H1 (cell line): ENCODE measurements around the gene MAPT. TPM values are rescaled to one million over a fixed set of nuclear protein-coding genes. Genes with fewer than 3 reads are reported as not detected.

ENCODE experiments used
- CTCF ChIA-PET: fragments of 300-600 bp; sonication (Branson Sonifier 250); formaldehyde crosslinking; loops from one replicate; lab custom pipeline; 2021; ENCODE audit not compliant: partially characterized antibody; lab: Charles Lee
- POLR2A ChIA-PET: fragments of 300-600 bp; sonication (Branson Sonifier 250); formaldehyde crosslinking; loops from one replicate; lab custom pipeline; 2021; ENCODE audit warnings: inconsistent platforms; ENCODE audit not compliant: partially characterized antibody; lab: Charles Lee
- DNase-seq, 2 experiments: peaks; one replicate each; pipeline versions ENCODE4 v3.0.0 to v3.0.0-alpha.2; 2010 to 2022; ENCODE audit warnings: low spot score in 2 of 2, low read depth in 1 of 2, mixed read lengths in 1 of 2
- FAIRE-seq: peaks from 2 replicates; lab custom pipeline; 2011; peaks lifted over from hg19 to GRCh38; lab: Jason Lieb, UNC
- H2AFZ ChIP-seq: 2 replicates; pipeline ENCODE4 v1.8.1; 2012; ENCODE audit warnings: low read length, inconsistent platforms
- H2AK5ac ChIP-seq: 2 replicates; pipeline ENCODE4 v1.6.1; 2013; ENCODE audit warnings: low read depth, low read length
- H2BK120ac ChIP-seq: replicated peaks from 2 replicates; pipeline ENCODE3; 2013; ENCODE audit warnings: low read depth, low read length, inconsistent platforms
- H2BK12ac ChIP-seq: 2 replicates; pipeline ENCODE4 v1.6.1; 2013; ENCODE audit warnings: low read depth, low read length
- H2BK15ac ChIP-seq: 2 replicates; pipeline ENCODE4 v1.6.1; 2013; ENCODE audit warnings: low read length
- H2BK20ac ChIP-seq: 2 replicates; pipeline ENCODE4 v1.6.1; 2013; ENCODE audit warnings: low read length
- H2BK5ac ChIP-seq: 2 replicates; pipeline ENCODE4 v1.6.1; 2013; ENCODE audit warnings: low read depth, low read length
- H3K14ac ChIP-seq: 2 replicates; pipeline ENCODE4 v1.6.1; 2013; ENCODE audit warnings: inconsistent platforms; ENCODE audit not compliant: insufficient read length
- H3K18ac ChIP-seq: 2 replicates; pipeline ENCODE4 v1.6.1; 2013; ENCODE audit warnings: low read length; ENCODE audit errors: extremely low read depth
- H3K23ac ChIP-seq: 2 replicates; pipeline ENCODE4 v1.6.1; 2013; ENCODE audit warnings: inconsistent platforms; ENCODE audit not compliant: insufficient read length
- H3K23me2 ChIP-seq: 2 replicates; pipeline ENCODE4 v1.6.1; 2013; ENCODE audit warnings: low read depth, low read length
- H3K27ac ChIP-seq: 2 replicates; pipeline ENCODE4 v1.6.1; 2011; ENCODE audit warnings: low read depth, low read length, inconsistent platforms
- H3K27me3 ChIP-seq, 4 experiments: replicated peaks in 1 of 4; 1 replicate in 1 of 4; 2 replicates in 3 of 4; pipeline versions ENCODE4 v1.6.1 to v1.8.1; 2011 to 2013; ENCODE audit warnings: low read length in 3 of 4, mild to moderate bottlenecking in 3 of 4, inconsistent platforms in 2 of 4, mixed read lengths in 2 of 4, moderate library complexity in 1 of 4; ENCODE audit not compliant: control insufficient read depth in 3 of 4, insufficient read depth in 3 of 4; ENCODE audit errors: extremely low read depth in 1 of 4
- H3K36me3 ChIP-seq, 4 experiments: 2 replicates each; pipeline versions ENCODE4 v1.6.1 to v1.8.1; 2011 to 2013; ENCODE audit warnings: mild to moderate bottlenecking in 4 of 4, low read length in 3 of 4, moderate library complexity in 2 of 4, control low read depth in 1 of 4, inconsistent platforms in 1 of 4; ENCODE audit not compliant: insufficient read depth in 4 of 4, control insufficient read depth in 2 of 4
- H3K4ac ChIP-seq: replicated peaks from 2 replicates; pipeline ENCODE3; 2013; ENCODE audit warnings: low read length, low read depth, mixed read lengths, inconsistent platforms; ENCODE audit not compliant: insufficient read length
- H3K4me1 ChIP-seq, 4 experiments: replicated peaks in 1 of 4; 1 replicate in 1 of 4; 2 replicates in 3 of 4; pipeline versions ENCODE4 v1.6.1 to v1.8.1; 2011 to 2013; ENCODE audit warnings: low read length in 3 of 4, inconsistent platforms in 2 of 4, mixed read lengths in 1 of 4; ENCODE audit not compliant: insufficient read depth in 4 of 4, control insufficient read depth in 3 of 4
- H3K4me2 ChIP-seq, 2 experiments: 2 replicates each; pipeline versions ENCODE4 v1.6.1 to v1.8.1; 2011 to 2013; ENCODE audit warnings: low read depth in 2 of 2, low read length in 2 of 2, control low read depth in 1 of 2, inconsistent platforms in 1 of 2, mild to moderate bottlenecking in 1 of 2; ENCODE audit not compliant: insufficient read depth in 1 of 2
- H3K4me3 ChIP-seq, 4 experiments: fragments of 200-600, 300-600 bp in 1 of 4; sonication (generic), shearing (Covaris generic), sonication (Bioruptor Twin) in 1 of 4; 2 replicates each; pipeline versions ENCODE4 v1.5.1 to v1.8.1; 2011 to 2016; ENCODE audit warnings: low read length in 4 of 4, low read depth in 3 of 4, control low read depth in 2 of 4, inconsistent platforms in 2 of 4, mild to moderate bottlenecking in 2 of 4, mixed read lengths in 1 of 4, moderate library complexity in 1 of 4; ENCODE audit not compliant: insufficient read depth in 2 of 4; ENCODE audit errors: extremely low read depth in 1 of 4
- H3K56ac ChIP-seq: replicated peaks from 2 replicates; pipeline ENCODE3; 2013; ENCODE audit warnings: low read depth, mild to moderate bottlenecking, mixed read lengths, low read length, inconsistent platforms; ENCODE audit not compliant: insufficient read length
- H3K79me1 ChIP-seq: 2 replicates; pipeline ENCODE4 v1.6.1; 2013; ENCODE audit warnings: low read depth, low read length, control low read depth
- H3K79me2 ChIP-seq, 2 experiments: 2 replicates each; pipeline versions ENCODE4 v1.6.1 to v1.8.1; 2012 to 2013; ENCODE audit warnings: low read length in 2 of 2, mild to moderate bottlenecking in 2 of 2, inconsistent platforms in 1 of 2; ENCODE audit not compliant: insufficient read depth in 2 of 2, control insufficient read depth in 1 of 2
- H3K9ac ChIP-seq, 4 experiments: replicated peaks in 1 of 4; 1 replicate in 1 of 4; 2 replicates in 3 of 4; pipeline versions ENCODE4 v1.6.1 to v1.8.1; 2011 to 2013; ENCODE audit warnings: low read depth in 3 of 4, low read length in 3 of 4, control low read depth in 2 of 4, mild to moderate bottlenecking in 2 of 4, moderate library complexity in 2 of 4, inconsistent platforms in 1 of 4; ENCODE audit errors: extremely low read depth in 1 of 4
- H3K9me3 ChIP-seq, 2 experiments: 2 replicates each; pipeline versions ENCODE4 v1.6.1 to v1.8.1; 2012 to 2013; ENCODE audit warnings: mild to moderate bottlenecking in 2 of 2, moderate library complexity in 2 of 2, control low read depth in 1 of 2, inconsistent platforms in 1 of 2, low read depth in 1 of 2, low read length in 1 of 2, mixed read lengths in 1 of 2; ENCODE audit not compliant: insufficient read depth in 2 of 2
- H4K20me1 ChIP-seq, 2 experiments: replicated peaks in 1 of 2; 2 replicates each; pipeline versions ENCODE3 to v1.8.1; 2011 to 2013; ENCODE audit warnings: inconsistent platforms in 2 of 2, low read length in 2 of 2, mild to moderate bottlenecking in 1 of 2; ENCODE audit not compliant: insufficient read depth in 2 of 2, control insufficient read depth in 1 of 2
- H4K5ac ChIP-seq: 2 replicates; pipeline ENCODE4 v1.6.1; 2013; ENCODE audit warnings: low read length, low read depth, mixed read lengths, inconsistent platforms; ENCODE audit not compliant: insufficient read length
- H4K8ac ChIP-seq: 2 replicates; pipeline ENCODE4 v1.8.0; 2013; ENCODE audit warnings: mild to moderate bottlenecking, moderate library complexity, low read length, inconsistent platforms; ENCODE audit not compliant: insufficient read depth; ENCODE audit errors: extremely low read depth
- H4K91ac ChIP-seq: replicated peaks from 2 replicates; pipeline ENCODE3; 2013; ENCODE audit warnings: low read length, mixed read lengths, inconsistent platforms; ENCODE audit not compliant: insufficient read length
- EP300 ChIP-seq, 2 experiments: IDR thresholded peaks; 1 replicate in 1 of 2; 2 replicates in 1 of 2; pipeline ENCODE4 v1.6.1; 2011 to 2012; ENCODE audit warnings: low read depth in 2 of 2, low read length in 2 of 2, mild to moderate bottlenecking in 2 of 2, borderline replicate concordance in 1 of 2, inconsistent platforms in 1 of 2, moderate library complexity in 1 of 2
- EZH2 ChIP-seq: fragments of 200-600 bp; sonication (generic); IDR thresholded peaks from 2 replicates; pipeline ENCODE4 v1.7.1; 2012; ENCODE audit warnings: low read depth, mild to moderate bottlenecking, moderate library complexity, low read length, inconsistent platforms; ENCODE audit not compliant: severe bottlenecking
- SRF ChIP-seq: IDR thresholded peaks from 2 replicates; pipeline ENCODE4 v1.6.1; 2011; ENCODE audit warnings: mild to moderate bottlenecking, low read depth, low read length, moderate library complexity
- USF2 ChIP-seq: IDR thresholded peaks from 2 replicates; pipeline ENCODE4 v1.6.1; 2011; ENCODE audit warnings: low read length, improper control_type of control experiment
- WGBS, 2 experiments: shearing (Covaris generic) in 1 of 2; methylation state at CpG; one replicate each; pipeline versions ENCODE4 v1.1.6 to v1.1.7; 2013 to 2015; ENCODE audit warnings: low lambda C conversion rate in 2 of 2, mixed read lengths in 2 of 2, inconsistent platforms in 1 of 2, low coverage in 1 of 2, missing lambda C conversion rate in 1 of 2; ENCODE audit not compliant: insufficient replicate concordance in 2 of 2, insufficient coverage in 1 of 2, insufficient read length in 1 of 2; ENCODE audit errors: extremely low coverage in 1 of 2, missing lambda C conversion rate in 1 of 2; 5-methylcytosine and 5-hydroxymethylcytosine counted together
- polyA plus RNA-seq, 7 experiments: library from polyadenylated mRNA; depleted of rRNA in 3 of 7; stranded (reverse) in 5 of 7; unstranded in 2 of 7; fragments of >200 nt in 5 of 7; fragments of 200-250 nt in 2 of 7; gene quantifications; 1 replicate in 5 of 7; 2 replicates in 1 of 7; 4 replicates in 1 of 7; pipeline versions ENCODE4 v1.2.1 to v1.2.3, GENCODE V29; 2011 to 2013; ENCODE audit warnings: missing spikeins in 2 of 7, mixed read lengths in 2 of 7
- total RNA-seq: library from RNA; stranded (reverse); fragmentation: NEBNext Ultra II Directional; extraction: Animal tissue kit (Norgen Biotek cat#: 25700); gene quantifications from 2 replicates; pipeline ENCODE4 v1.2.1, GENCODE V29; 2021

Gene MAPT
- total and polyA plus RNA-seq, 2 of the 8 experiments (the other 6 are each of a cell fraction or from before 2014, with no cell fraction given): 0.54 to 1.7 TPM

GRCh38 chr17:45867702-45868101 lies 26.7 kb upstream of the MAPT start:
- Histone ChIP-seq H2BK15ac (no peak overlapping the region), H4K8ac (no peak overlapping the region)
- TF ChIP-seq EZH2: no peak
- peak; percentile 64 for TF ChIP-seq USF2
- TF ChIP-seq EP300 (IDR thresholded peaks at IDR 0.05; ENCODE audit: borderline replicate concordance in 1 of 2, low read depth in 2 of 2, low read length in 2 of 2): no peak
- no peak for TF ChIP-seq SRF

More at GRCh38 chr17:45867702-45868101, 26.7 kb upstream of the MAPT start:
- Histone ChIP-seq H3K79me2 (no peaks in the 10 kb centered on the region), H3K27ac (no peak overlapping the region), H3K4me2 (no peak overlapping the region), H3K9ac (no peak overlapping the region), H2BK12ac (no peak overlapping the region), H3K79me1 (no peaks in the 10 kb centered on the region), H3K4ac (no peak overlapping the region), H3K9me3 (no peaks in the 10 kb centered on the region), H2AFZ (0 out of 2 replicates have a peak overlapping the region, but pooled peaks have one; percentile 41), H3K23ac (no peak overlapping the region), H3K23me2 (0 out of 2 replicates have a peak, but pooled peaks cover 1% of the 10 kb centered on the region), H3K4me1 (peaks cover 0 to 5% (median 2%) of the 10 kb centered on the region in 4 experiments; a peak in 2 of 7 replicates), H2BK20ac (no peak overlapping the region), H4K20me1 (no peaks in the 10 kb centered on the region), H3K4me3 (no peak overlapping the region), H3K18ac (no peak overlapping the region), H4K91ac (no peak overlapping the region), H3K14ac (no peak overlapping the region), H3K27me3 (no peaks in the 10 kb centered on the region; a peak in 2 of 7 replicates), H3K36me3 (no peaks in the 10 kb centered on the region), H4K5ac (no peak overlapping the region), H3K56ac (no peak overlapping the region), H2BK120ac (no peak overlapping the region), H2AK5ac (no peak overlapping the region), H2BK5ac (no peak overlapping the region)
- ChIA-PET CTCF (interaction anchor here (0.8 to 1.6 kb wide), 4 partner anchors 16 to 56 kb away, joined by 3 to 5 read pairs (median 3); no protein-coding TSS in a partner anchor), POLR2A (interaction anchor here (0.6 to 1.2 kb wide), 2 partner anchors 26 to 37 kb away, joined by 3 to 4 read pairs; partner anchors contain the start of gene MAPT)
- no peak for DNase-seq
- no peak for FAIRE-seq
- 87% methylated on average over 8 of the region's 8 CpGs; no CpG with 5 or more reads in 1 of the 2 experiments for WGBS, 2 experiments
